NOMO-1 treated with DMSO at 0.1 percent for 48 hours (cell line): Measurements from ENCODE around the gene ELMO1.

Experiments used
- DNase-seq: peaks from one replicate; lab custom pipeline; 2025; ENCODE audit not compliant: unreplicated experiment; lab: John Stamatoyannopoulos, UW

Gene ELMO1

GRCh38 chr7:37198041-37198905, 250.4 kb downstream of the ELMO1 start:
- DNase-seq = no peak

- no peak for DNase-seq
Measured at GRCh38 chr7:37197108-37197507, 251.6 kb downstream of the ELMO1 start.

DNA sequence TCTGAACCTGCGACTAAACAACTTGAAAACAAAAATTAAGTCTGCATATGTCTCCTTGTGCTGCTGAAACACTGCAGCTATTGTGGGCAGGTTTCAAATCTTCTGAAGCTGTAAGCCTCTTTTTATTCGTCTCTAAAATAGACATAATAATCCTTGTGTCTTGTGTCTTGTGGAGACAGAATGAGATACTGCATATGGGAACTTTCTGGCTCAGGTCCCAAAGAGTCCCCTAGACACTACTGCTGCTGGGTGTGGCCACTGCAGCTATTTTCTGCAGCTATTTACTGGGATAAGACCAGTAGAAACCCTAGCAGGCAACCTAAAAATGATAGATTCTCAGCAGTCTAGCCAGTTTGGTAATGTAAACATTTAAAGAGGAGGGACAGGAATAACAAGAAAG, 252.0 kb downstream of the ELMO1 start:
- no peak for DNase-seq

- no peak for DNase-seq
Measured at GRCh38 chr7:37195388-37195787, 253.3 kb downstream of the ELMO1 start.

DNA sequence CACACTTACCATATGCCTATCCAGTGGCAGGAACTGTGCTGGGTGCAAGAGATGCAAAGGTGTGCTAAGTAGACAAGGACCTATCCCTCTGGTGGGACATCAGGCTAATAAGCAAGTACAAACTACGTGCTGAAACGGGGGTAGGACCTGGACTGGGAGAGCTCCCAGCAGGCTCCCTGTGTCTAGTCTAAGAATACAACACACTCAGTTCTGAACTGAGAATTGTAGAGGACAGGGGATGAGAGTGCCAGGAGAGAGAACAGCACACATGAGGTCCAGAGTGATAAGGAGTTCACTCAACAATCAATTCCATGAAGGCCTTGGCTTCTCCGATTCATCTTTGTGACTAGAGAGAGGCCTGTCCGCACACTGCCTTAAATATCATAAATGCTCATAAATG, 253.7 kb downstream of the ELMO1 start:
- DNase-seq = no peak

GRCh38 chr7:37193775-37194135, 254.9 kb downstream of the ELMO1 start:
- DNase-seq = no peak

- no peak for DNase-seq
Measured at GRCh38 chr7:37193087-37193774, 255.4 kb downstream of the ELMO1 start.

DNA sequence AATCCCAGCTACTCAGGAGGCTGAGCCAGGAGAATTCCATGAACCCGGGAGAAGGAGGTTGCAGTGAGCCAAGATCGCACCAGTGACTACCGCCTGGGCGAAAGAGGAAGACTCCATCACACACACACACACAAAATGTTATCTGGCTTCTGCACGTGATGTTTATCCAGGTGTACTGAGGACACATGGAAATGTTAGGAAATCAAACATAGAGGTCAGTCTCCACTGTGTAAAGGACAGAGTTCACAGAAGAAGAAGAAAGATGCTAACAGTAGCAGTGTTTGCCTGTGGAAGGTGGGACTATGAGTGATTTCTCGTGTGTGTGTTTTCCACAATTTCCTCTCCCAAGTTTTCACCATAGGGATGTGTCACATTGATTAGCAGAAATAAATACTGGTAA, 256.9 kb downstream of the ELMO1 start:
- DNase-seq = no peak

DNA sequence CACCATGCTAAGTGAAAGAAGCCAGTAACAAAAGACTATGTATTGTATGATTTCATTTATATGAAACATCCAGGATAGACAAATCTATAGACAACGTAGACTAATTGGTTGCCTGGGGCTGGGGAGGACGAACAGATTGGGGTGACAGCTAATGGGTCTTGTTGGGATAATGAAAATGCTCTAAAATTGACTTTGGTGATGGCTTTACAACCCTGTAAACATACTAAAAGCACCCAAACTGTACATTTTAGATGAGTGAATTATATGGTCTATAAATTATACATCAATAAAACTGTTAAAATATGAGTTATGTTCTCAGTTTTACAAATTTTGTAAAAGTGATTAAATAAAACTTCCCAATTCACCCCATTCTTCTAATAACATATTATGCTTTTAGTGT, 261.5 kb downstream of the ELMO1 start:
- no peak for DNase-seq

DNA sequence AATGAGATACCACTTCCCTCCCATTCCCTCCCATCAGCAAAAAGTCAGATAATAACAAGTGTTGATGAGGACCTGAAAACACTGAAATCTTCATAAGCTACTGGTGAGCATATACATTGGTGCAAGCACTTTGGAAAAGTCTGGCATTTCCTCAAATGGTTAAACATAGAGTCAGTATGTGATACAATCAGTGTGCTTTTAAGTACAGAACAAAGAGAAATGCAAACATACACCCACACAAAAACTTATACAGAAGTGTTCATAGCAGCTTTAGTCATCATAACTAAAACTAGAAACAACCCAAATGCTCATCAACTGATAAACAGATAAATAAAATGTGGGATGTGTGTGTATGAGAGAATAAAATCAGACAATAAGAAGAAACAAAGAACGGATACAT, 261.9 kb downstream of the ELMO1 start:
- DNase-seq = no peak

DNA sequence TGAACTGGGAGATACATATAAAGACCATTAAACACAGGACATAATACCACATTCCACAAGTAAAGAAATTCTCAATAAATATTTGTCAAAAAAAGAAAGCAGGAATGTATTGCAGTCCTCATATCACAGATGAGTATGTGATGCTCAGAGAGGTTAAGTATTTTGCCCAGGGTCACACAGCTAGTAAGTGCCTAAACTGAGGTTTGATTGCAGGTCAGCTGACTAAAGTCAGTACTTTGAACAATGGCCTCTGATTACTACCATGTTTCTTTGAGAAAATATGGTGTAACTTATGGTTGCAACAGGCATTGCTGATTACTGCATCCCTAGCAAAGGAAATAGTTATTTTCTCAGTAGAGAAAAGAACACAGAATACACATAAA, 267.1 kb downstream of the ELMO1 start:
- no peak for DNase-seq

DNA sequence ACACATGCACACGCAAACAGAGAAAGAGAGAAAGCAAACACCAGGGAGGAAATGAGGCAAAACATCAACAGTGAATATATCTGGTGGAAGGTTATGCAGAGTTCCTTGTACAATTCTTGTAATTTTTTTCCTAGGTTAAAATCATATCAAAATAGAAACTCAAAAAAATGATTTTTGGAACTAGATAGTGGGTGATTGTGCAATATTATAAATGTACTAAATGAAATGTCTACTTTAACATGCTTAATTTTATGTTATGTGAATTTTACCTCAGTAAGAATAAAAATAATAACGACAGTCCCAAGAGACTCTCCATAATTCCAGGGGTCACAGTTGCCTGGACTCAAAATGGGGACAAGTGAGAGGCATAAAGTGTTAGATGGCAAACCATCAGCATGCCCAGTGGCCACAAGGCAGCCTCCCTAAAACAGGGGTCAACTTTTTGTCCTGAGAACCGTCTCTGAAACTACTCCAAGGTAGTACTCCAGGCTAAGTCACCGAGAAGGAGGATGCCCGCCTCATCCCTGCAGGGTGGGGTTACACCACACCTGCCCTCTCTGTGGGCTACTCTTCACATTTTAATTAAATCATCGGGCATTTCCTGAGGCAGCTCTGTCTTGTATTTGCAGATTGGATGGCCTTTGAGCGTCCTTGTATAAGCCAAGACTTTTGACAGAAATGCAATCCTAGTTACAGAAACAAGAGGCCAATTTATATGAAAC, 267.7 kb downstream of the ELMO1 start:
- DNase-seq = no peak

DNA sequence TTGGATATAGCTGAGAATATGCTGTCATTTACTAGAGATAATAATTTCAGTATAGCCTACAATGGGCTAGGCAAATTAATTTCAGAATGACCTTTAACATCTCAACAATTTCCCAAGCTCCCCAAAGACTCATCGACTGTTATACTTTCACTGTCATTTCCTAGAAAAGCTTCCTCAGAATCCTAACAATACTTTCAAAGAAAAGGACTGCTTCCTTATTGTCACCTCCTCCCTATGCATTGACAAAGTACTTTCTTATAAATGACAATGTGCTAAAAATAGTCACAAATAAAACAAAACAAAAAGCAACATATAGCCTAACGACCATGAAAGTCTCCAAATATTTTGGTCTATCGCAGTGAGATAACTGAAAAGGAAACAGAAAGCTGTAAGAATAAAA, 272.6 kb downstream of the ELMO1 start:
- no peak for DNase-seq

DNA sequence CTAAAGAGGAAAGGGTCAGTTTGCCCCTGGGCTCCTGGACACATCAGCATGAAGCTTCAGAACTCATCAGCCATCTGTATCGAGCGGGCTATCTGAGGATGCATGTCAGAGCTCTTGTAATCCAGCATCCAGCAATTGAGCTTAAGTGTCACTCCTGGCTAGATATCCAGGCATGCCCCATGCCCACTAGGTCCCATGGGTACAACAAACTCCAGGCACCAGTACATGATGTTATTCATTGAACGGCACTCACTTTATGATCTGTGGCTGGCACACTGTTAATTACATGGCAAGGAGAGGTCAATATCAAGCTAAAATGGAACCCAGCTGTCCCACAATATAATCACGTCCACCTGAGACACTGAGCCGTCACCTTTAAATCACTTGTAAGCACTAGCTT, 274.2 kb downstream of the ELMO1 start:
- DNase-seq = no peak

DNA sequence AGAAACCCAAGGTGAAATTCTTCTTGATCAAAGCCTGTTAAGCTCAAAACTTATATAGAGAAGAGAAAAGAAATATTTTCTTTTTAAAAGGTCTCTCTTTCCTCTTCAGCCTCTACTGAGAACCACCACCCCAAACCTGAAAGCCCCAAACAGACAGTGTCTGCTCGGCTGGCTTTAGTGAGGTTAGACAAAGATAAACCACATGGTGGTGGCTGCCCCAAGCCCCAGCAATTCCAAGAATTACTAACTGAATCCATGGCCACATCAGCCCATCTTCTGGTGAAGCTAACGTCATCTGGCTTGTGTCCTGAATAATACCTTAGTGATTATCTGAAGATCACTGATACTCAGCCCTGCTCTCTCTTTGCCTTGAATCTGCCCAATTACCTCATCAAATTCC, 275.0 kb downstream of the ELMO1 start:
- no peak for DNase-seq

DNA sequence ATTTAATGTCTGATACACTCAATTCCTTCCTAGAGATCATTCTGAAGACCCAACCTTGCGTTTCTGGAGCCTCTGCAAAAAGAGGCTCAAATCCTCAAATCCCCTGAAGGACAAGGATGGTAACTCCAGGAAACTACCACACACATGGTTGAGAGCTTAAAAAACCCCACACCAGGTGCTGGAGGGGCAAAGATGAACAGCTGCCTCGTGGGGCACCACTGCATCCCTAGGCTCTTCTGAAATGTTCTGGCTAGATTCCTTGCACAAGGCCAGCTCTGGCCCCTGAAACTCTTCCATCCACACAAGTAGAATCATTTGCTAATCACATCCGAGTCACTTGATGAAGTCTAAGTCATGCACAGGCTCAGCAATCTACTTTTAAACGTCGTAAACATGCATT, 286.6 kb downstream of the ELMO1 start:
- no peak for DNase-seq

DNA sequence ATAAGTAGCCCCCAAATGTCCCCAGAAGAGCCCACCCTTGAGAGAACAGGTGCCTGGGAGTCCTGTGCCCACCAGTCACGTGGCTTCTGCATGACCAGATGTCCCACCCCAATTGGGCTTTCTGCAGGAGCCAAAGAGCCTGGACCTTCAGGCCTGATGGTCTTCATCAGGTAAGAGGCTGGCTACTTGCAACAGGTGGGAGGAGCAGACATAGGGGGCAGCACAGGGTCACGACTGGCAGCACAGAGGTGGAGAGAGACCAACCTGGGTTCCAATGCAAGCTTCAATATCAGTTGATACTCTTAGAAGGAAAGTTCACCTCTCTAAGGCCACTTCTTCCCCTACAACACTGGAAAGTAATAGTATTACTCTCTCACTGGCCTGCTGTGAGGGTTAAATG, 288.0 kb downstream of the ELMO1 start:
- DNase-seq = no peak

GRCh38 chr7:37153376-37153775, 295.3 kb downstream of the ELMO1 start:
- DNase-seq = no peak

GRCh38 chr7:37151741-37152413, 296.8 kb downstream of the ELMO1 start:
- no peak for DNase-seq

- DNase-seq = no peak
Measured at GRCh38 chr7:37150856-37151255, 297.8 kb downstream of the ELMO1 start.

- no peak for DNase-seq
Measured at GRCh38 chr7:37150180-37150579, 298.5 kb downstream of the ELMO1 start.

GRCh38 chr7:37149773-37150124, 298.9 kb downstream of the ELMO1 start:
- no peak for DNase-seq
